Measurements from ENCODE around the gene STX1A. TPM values are rescaled to one million over a fixed set of nuclear protein-coding genes. Genes with fewer than 3 reads are reported as not detected.
"Not testable (repeated sequence)": the region's sequence is repeated elsewhere in the genome, so short reads cannot be mapped to it uniquely, and the experiment has no call there.

Gene STX1A
- total RNA-seq, 2 experiments from 2014 or later = 13.8 to 15.8 TPM

DNA sequence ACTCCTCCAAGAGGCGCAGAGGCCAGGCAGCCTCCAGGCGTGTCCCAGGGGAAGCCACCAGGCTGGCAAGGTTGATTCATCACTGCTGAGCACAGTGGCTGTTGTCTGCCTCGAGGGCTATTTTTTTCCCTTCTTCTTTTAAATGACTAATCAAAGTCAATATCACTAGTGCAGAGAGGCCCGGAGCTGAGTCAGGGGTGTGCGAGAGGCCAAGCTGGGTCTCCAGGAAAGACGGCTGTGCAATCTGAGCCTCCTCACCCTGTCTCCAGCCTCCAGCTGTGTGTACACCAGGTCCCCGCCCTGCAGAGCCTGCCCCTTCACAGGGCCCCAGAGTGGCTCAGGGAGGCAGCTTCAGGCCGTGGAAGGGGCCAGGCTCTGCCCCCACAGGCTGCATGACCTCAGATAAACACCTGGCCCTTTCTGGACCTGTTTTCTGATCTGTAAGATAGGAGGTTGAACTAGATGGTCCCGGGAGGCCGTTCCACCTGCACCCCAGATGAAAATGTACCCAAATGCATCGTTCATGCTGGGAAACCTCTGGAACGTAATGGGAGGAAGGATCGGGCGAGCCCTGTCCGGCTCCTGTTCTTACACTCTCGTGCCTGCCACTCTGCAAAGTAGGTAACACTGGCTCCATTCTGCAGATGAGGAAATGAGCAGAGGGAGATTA lies 3.7 kb downstream of the STX1A start:
- Mint-ChIP-seq H3K36me3 (peaks cover 2% of the 10 kb centered on the region), H3K27ac (no peak overlapping the region), H3K9me3 (ENCODE audit: low read depth) (no peaks in the 10 kb centered on the region), H3K27me3 (peaks cover 14% of the 10 kb centered on the region), H3K4me3 (no peak overlapping the region), H3K4me1 (peaks cover 38% of the 10 kb centered on the region)
- ATAC-seq (no peak), DNase-seq (no peak)
- CTCF ChIA-PET = interaction anchor here (0.6 to 2.6 kb wide), 5 partner anchors 8 to 109 kb away, joined by 3 to 14 read pairs (median 4); partner anchors contain the start of gene VPS37D

DNA sequence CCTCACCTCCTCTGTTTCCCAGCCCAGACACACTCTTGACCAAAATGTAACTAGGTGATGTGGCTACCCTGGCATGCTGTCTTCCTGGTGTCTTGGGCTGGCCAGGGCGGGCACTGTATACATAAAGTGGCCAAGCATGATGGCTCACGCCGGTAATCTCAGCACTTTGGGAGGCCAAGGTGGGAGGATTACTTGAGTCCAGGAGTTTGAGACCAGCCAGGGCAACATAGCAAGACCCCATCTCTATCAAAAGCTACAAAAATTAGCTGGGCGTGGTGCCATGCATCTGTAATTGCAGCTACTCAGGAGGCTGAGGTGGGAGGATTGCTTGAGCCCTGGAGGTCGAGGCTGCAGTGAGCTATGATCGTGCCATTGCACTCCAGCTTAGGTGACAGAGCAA lies 6.2 kb downstream of the STX1A start:
- peaks cover 29% of the 10 kb centered on the region for H3K4me1 Mint-ChIP-seq
- not testable (repeated sequence) for DNase-seq; H3K36me3 Mint-ChIP-seq; H3K27ac Mint-ChIP-seq; H3K27me3 Mint-ChIP-seq; H3K4me3 Mint-ChIP-seq; ATAC-seq; H3K9me3 Mint-ChIP-seq (ENCODE audit: low read depth)
- CTCF ChIA-PET = interaction anchor here (0.9 to 1.6 kb wide), 2 partner anchors 12 to 37 kb away, joined by 3 to 5 read pairs; no protein-coding TSS in a partner anchor

DNA sequence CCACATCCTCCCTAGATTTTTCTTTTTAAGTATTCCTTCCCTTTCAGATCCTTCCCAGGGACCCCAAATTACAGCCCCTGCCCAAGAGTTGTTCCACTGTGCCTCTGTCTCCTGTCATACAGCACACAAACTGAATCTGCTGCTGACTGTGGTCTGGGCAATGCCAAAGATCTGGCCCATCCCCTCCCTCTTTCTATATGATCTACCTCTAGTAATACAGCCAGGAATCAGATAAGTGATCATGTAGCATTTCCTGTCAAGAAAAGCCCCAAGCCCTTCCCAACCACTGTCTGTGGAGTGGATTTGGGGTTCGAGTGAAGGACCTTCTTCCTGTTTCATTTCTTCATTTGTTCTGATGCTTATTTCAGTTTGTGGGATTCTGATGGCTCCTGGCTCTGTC lies 6.7 kb downstream of the STX1A start:
- no peaks in the 10 kb centered on the region for H3K9me3 Mint-ChIP-seq (ENCODE audit: low read depth)
- H3K36me3 Mint-ChIP-seq = peaks cover 3% of the 10 kb centered on the region
- DNase-seq (no peak), ATAC-seq (no peak)
- H3K27ac Mint-ChIP-seq = no peak overlapping the region
- no peak overlapping the region for H3K4me3 Mint-ChIP-seq
- H3K27me3 Mint-ChIP-seq = peaks cover 8% of the 10 kb centered on the region
- peaks cover 23% of the 10 kb centered on the region for H3K4me1 Mint-ChIP-seq
- CTCF ChIA-PET = interaction anchor here (1.6 kb wide), 1 partner anchor 13 kb away, joined by 5 read pairs; no protein-coding TSS in a partner anchor

DNA sequence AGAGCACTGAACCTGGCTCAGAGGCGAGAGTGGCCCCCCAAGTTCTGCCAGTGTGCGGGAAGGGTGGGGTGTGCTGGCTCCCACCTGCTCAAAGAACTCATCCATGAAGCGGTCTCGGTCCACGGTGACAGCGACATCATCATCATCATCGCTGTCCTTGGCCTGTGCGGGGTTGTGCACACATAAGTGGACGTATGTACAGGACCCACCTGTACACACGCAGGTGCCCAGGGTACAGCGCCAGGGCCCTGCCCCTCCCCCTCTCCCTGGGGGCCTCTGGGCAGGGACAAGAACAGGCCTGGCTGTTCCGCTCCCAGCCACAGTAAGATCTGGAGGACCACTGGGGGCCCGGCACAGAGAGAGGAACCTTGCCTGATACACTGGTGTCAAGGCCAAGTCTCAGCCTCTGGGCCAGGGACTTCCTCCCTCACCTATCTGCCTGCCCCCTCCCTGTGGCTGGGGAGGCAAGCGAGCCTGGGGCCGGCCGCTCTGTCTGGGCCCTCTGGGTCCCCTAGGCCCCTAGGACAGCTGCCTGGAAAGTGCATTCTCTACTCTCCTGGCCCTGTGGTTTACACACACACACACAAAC lies 10.4 kb downstream of the STX1A start:
- no peak overlapping the region for H3K4me3 Mint-ChIP-seq
- CTCF ChIA-PET = no interaction called here

DNA sequence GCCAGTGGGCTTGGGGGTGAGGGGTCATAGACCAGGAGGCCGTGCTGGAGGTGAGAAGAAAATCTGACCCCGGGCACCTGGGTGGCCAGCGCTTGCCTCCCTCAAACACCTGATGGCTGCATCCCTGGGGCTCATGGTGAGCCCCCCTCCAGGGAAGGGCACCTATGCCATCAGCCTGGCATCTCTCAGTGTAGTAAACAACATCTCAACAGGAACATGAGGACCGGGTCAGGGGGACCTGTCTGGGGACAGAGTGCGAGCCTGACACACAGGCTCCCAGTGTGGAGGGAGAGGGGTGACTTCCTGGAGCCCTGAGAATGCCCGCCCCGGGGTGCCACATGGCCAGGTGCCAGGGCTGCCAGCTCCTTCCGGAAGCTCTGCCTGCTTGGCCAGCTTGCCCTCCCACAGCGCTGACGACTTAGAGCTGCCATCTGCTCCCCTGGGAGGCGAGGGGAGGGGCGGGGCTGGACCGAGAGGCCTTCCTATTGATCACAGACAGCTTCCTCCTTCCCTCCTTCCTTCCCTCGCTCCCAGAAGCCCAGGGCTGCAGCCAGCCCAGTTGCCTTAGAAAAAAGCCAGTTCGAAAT lies 12.3 kb downstream of the STX1A start:
- CTCF ChIA-PET = interaction anchor here (0.6 to 2.4 kb wide), 3 partner anchors 10 to 78 kb away, joined by 3 to 10 read pairs (median 4); no protein-coding TSS in a partner anchor
- H3K9me3 Mint-ChIP-seq (ENCODE audit: low read depth) = no peaks in the 10 kb centered on the region
- H3K36me3 Mint-ChIP-seq = peaks cover 1% of the 10 kb centered on the region
- H3K27me3 Mint-ChIP-seq = no peaks in the 10 kb centered on the region
- peaks cover 8% of the 10 kb centered on the region for H3K4me1 Mint-ChIP-seq
- no peak overlapping the region for H3K4me3 Mint-ChIP-seq
- H3K27ac Mint-ChIP-seq = no peak overlapping the region
- DNase-seq (no peak), ATAC-seq (no peak)

More for the DNA sequence above, 10.4 kb downstream of the STX1A start:
- Mint-ChIP-seq H3K36me3 (peaks cover 3% of the 10 kb centered on the region), H3K4me1 (peaks cover 12% of the 10 kb centered on the region), H3K27ac (no peak overlapping the region), H3K27me3 (no peaks in the 10 kb centered on the region), H3K9me3 (ENCODE audit: low read depth) (no peaks in the 10 kb centered on the region)
- ATAC-seq (no peak), DNase-seq (no peak)

DNA sequence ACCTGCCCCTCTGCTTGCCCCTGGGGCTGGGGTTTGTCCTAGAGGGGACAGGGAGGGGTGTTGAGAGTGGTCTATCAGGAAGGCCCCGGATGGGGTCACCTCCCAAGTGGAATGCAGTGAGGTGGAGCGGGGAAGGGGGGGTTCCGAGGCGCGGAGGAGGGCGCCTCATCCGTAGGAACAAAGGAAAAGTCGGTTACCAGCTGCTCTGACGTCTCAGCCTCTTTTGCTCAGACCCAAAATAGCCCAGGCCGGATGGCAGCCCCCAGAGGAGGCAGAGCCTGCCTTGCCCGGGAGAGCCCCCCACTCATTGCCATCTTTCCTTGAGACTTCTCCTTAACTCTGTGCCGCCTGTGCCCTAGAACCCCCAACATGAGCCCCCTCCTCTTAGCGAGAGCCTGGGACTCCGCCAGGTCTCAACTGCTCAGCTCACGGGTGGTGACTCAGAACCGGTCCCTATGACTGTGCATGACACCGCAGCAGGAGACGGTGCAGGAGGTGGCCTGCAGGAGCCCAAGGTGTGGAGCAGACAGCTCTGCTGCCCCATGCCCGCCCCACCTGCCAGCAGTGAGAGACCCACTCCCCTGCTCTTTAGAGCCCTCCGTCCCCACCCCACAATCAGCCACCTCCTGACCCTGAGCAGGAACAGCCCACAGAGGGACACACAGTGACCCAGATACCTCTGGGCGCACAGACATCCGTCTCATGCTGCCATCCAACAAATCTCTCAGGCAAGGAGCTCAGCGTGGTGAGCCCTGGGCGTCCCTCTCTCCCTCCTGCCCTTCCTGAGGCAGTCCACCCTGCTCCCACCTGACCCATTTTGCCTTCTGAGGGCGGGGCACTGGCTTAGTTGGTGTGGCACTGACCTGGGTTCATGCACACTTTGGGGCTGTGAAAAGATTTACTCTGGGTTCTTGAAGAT lies 13.1 kb downstream of the STX1A start:
- ATAC-seq = peak; percentile 57
- H3K27ac Mint-ChIP-seq = no peak overlapping the region
- H3K4me1 Mint-ChIP-seq = peaks cover 8% of the 10 kb centered on the region
- CTCF ChIA-PET = interaction anchor here (0.6 to 2.4 kb wide), 4 partner anchors 9 to 78 kb away, joined by 3 to 10 read pairs (median 4); no protein-coding TSS in a partner anchor
- H3K4me3 Mint-ChIP-seq = no peak overlapping the region
- no peaks in the 10 kb centered on the region for H3K9me3 Mint-ChIP-seq (ENCODE audit: low read depth)
- no peaks in the 10 kb centered on the region for H3K27me3 Mint-ChIP-seq
- DNase-seq = no peak
- peaks cover 8% of the 10 kb centered on the region for H3K36me3 Mint-ChIP-seq

DNA sequence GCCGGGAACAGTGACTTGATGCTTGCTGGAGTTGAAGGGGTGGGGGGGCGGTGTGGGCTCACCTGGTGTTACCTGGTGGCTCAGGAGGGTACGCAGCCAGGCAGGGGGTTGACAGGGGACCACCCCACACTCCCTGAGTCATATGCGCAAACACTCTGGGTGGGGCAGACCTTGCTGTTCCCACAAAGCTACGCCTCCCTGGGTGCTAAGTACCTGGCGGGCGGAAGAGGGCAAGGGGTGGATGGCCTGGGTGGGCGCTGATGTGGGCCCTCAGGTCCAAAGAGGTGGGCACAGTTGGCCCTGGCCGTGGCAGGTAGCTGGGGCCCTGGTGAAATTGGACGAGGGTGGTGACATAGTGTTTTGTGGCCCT lies 13.9 kb downstream of the STX1A start:
- Mint-ChIP-seq H3K9me3 (ENCODE audit: low read depth) (no peaks in the 10 kb centered on the region), H3K27ac (no peak overlapping the region), H3K4me3 (no peak overlapping the region), H3K27me3 (no peaks in the 10 kb centered on the region), H3K4me1 (peaks cover 8% of the 10 kb centered on the region), H3K36me3 (peaks cover 8% of the 10 kb centered on the region)
- ATAC-seq (no peak), DNase-seq (no peak)
- CTCF ChIA-PET = interaction anchor here (1.2 to 2.4 kb wide), 3 partner anchors 9 to 99 kb away, joined by 4 to 10 read pairs (median 5); no protein-coding TSS in a partner anchor

DNA sequence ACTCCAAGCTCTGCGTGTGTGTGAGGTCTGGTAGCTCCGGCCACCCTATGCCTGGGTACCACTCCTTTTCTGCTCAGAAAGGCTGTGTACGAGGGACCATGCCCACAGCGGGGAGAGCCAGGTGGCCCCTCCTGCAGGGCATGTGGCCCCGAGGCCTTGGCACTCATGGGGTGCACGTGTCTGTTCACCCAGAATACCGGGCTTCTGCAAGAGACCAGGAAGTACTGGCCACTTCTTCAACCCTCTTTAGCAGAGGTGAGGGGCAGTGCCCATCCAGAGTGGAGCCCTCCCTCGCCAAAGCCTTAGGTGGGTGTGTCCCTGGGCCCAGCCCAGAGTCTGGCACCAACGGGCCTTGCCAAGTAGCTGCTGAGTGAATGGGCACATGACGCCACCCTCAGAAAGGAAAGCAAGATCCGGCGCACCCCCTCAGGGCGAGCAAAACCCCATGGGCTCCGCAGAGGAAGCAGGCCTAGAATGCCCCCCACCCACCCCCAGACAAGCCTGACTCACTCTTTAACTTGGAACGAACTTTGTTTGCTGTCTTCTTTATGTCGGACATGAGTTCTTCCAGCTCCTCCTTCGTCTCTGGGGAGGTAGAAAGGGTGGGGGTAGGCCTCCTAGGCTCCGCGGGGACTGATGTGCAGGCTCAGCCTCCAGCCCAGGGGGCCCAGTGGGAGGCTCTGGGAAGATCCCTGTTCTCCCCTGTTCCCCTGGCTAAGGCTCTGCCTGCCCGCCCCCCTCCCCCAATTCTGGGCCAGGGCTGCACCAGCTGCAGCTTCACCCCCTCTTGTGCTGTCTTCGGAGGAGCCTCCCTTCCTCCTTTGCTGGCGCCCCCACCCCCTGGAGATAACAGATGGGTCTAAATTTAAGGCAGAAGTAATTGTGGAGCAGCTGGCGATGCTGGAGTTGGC lies 14.6 kb downstream of the STX1A start:
- Mint-ChIP-seq H3K27ac (no peak overlapping the region), H3K36me3 (peaks cover 8% of the 10 kb centered on the region), H3K9me3 (ENCODE audit: low read depth) (no peaks in the 10 kb centered on the region), H3K27me3 (no peaks in the 10 kb centered on the region), H3K4me1 (peaks cover 8% of the 10 kb centered on the region), H3K4me3 (no peak overlapping the region)
- ATAC-seq = no peak
- CTCF ChIA-PET = interaction anchor here (0.6 to 1.5 kb wide), 2 partner anchors 21 to 98 kb away, joined by 3 to 5 read pairs; no protein-coding TSS in a partner anchor
- no peak for DNase-seq

DNA sequence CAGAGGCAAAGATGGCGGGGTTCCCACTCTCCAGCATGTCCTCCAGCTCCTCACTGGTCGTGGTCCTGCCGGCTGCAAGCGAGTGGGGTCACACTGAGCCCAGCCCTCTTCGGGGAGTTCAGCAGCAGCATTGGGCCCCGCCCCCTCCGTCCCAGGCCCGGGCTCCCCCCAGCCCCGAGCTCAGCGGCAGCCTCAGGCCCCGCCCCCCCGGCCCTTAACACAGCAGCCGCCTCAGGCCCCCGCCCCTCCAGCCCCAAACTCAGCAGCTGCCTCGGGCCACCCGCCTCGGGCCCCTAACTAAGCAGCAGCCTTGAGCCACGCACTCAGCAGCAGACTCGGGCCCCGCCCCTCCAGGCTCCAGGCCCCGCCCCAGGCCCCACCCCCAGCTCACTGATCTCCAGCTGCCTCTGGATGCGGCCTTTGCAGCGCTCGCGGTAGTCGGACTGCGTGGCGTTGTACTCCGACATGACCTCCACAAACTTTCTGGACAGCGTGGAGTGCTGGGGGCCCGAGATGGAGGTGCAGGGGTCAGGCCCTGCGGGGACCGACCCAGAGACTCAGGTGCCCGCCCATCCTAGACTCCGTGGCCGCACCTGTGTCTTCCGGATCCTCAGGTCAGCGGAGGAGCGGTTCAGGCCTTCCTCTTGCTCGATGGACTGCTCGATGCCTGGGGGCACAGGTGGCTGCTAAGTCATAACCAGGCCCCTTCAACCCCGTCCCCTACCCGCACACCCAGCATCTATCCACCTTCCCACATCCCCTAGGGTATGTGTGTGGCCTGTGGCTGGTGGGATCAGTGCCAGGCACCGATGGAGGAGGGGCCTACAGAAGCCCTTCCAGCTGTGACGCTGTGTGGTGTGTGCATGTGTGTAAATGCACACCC lies 15.5 kb downstream of the STX1A start:
- CTCF ChIA-PET = interaction anchor here (1.0 to 1.5 kb wide), 2 partner anchors 10 to 97 kb away, joined by 3 to 5 read pairs; no protein-coding TSS in a partner anchor
- ATAC-seq (peak; percentile 31), DNase-seq (no peak)
- Mint-ChIP-seq H3K9me3 (ENCODE audit: low read depth) (no peaks in the 10 kb centered on the region), H3K4me1 (peaks cover 8% of the 10 kb centered on the region), H3K27me3 (no peaks in the 10 kb centered on the region), H3K27ac (no peak overlapping the region), H3K4me3 (no peak overlapping the region), H3K36me3 (peaks cover 8% of the 10 kb centered on the region)

DNA sequence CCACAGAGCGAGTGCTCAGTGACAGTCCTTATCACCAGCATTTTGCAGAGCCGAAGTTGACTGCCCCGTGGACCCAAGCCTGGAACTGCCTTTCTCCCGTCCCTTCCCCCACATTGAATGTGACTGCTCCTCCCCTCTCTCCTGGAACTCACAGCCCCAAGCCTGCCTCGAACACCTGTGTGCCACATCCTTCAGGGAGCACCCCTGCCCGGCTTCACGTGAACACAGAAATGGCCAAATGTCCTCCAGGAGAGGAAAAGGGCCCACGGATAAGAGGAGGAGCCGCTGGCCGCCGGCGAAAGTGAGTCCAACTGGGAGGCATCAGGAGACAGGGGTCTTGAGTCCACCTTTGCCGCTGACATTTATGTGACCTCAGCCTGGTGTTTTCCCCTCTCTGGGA lies 16.2 kb downstream of the STX1A start:
- H3K9me3 Mint-ChIP-seq (ENCODE audit: low read depth) = no peaks in the 10 kb centered on the region
- peaks cover 8% of the 10 kb centered on the region for H3K4me1 Mint-ChIP-seq
- CTCF ChIA-PET = interaction anchor here (1.0 kb wide), 1 partner anchor 11 kb away, joined by 3 read pairs; no protein-coding TSS in a partner anchor
- DNase-seq = no peak
- H3K27me3 Mint-ChIP-seq = no peaks in the 10 kb centered on the region
- no peak overlapping the region for H3K4me3 Mint-ChIP-seq
- no peak for ATAC-seq
- peak overlapping the region; percentile 45 for H3K27ac Mint-ChIP-seq
- H3K36me3 Mint-ChIP-seq = peaks cover 7% of the 10 kb centered on the region

DNA sequence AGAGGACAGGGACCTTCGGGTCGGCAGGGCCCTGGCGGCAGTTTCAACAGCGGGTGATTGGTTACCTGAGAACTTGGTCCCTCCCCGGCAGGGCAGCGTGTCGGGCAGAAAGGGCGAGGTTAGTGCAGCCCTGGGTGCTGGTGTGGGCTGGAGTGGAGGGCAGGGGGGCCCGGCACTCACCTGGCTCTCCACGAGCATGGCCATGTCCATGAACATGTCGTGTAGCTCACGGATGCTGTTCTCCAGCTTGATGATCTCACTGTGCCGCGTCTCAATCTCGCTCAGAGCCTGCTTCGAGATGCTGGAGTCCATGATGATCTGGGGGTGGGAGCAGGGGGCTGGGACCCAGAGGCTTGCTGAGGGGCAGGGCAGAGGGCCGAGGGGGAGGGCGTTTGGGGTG lies 16.8 kb downstream of the STX1A start:
- DNase-seq (no peak), ATAC-seq (no peak)
- Mint-ChIP-seq H3K4me3 (no peak overlapping the region), H3K4me1 (peaks cover 8% of the 10 kb centered on the region), H3K36me3 (peaks cover 7% of the 10 kb centered on the region), H3K27me3 (no peaks in the 10 kb centered on the region), H3K27ac (no peak overlapping the region), H3K9me3 (ENCODE audit: low read depth) (no peaks in the 10 kb centered on the region)
- CTCF ChIA-PET = interaction anchor here (0.6 to 1.2 kb wide), 4 partner anchors 14 to 99 kb away, joined by 3 to 5 read pairs (median 4); no protein-coding TSS in a partner anchor

Measured in activated CD8-positive, alpha-beta memory T cell treated with anti-CD3 and anti-CD28 coated beads, Interleukin-2, amount 10 ng/mL, durations not matched to agents 7 days and 5 days (primary cell).